Large intestine (tissue), 3 donors: ENCODE data around the gene DCLK3. TPM values are rescaled to one million over a fixed set of nuclear protein-coding genes. Genes with fewer than 3 reads are reported as not detected.

Experiments
- DNase-seq, 2 donors: peaks; one replicate each; pipeline versions ENCODE4 v3.0.0 to v3.0.0-alpha.2; 2013
- H3K27ac ChIP-seq: one replicate; pipeline ENCODE4 v1.5.1; 2013; ENCODE audit warnings: low read length
- H3K27me3 ChIP-seq: 2 replicates; pipeline ENCODE4 v1.6.1; 2013; ENCODE audit warnings: low read length; ENCODE audit not compliant: control insufficient read depth, insufficient read depth
- H3K36me3 ChIP-seq: 2 replicates; pipeline ENCODE4 v1.6.1; 2013; ENCODE audit warnings: low read length; ENCODE audit not compliant: control insufficient read depth, insufficient read depth
- H3K4me1 ChIP-seq: one replicate; pipeline ENCODE4 v1.6.1; 2013; ENCODE audit warnings: low read length; ENCODE audit not compliant: control insufficient read depth, insufficient read depth
- H3K4me3 ChIP-seq: one replicate; pipeline ENCODE4 v1.5.1; 2013; ENCODE audit warnings: low read length
- H3K9me3 ChIP-seq: one replicate; pipeline ENCODE4 v1.6.1; 2013; ENCODE audit warnings: mild to moderate bottlenecking, low read depth, low read length, moderate library complexity; ENCODE audit not compliant: control insufficient read depth
- WGBS: methylation state at CpG from one replicate; pipeline ENCODE4 v1.1.5; 2013; ENCODE audit warnings: low lambda C conversion rate; ENCODE audit not compliant: insufficient coverage; 5-methylcytosine and 5-hydroxymethylcytosine counted together
- polyA plus RNA-seq: library from polyadenylated mRNA; unstranded; fragments of 120-200 nt; gene quantifications from one replicate; pipeline ENCODE4 v1.2.1, GENCODE V29; 2013

The DCLK3 gene
- polyA plus RNA-seq, 1 donor, result 1.0 TPM

- Histone ChIP-seq H3K9me3 (peaks cover 9% of the 10 kb centered on the region), H3K27me3 (no peaks in the 10 kb centered on the region), H3K36me3 (no peaks in the 10 kb centered on the region), H3K27ac (no peak overlapping the region), H3K4me1 (no peaks in the 10 kb centered on the region), H3K4me3 (no peak overlapping the region)
- no CpG with 5 or more reads among the region's 2 CpGs for WGBS
- no peak for DNase-seq
Observed at GRCh38 chr3:36677331-36678007, 86.9 kb downstream of the DCLK3 start.

- Histone ChIP-seq H3K4me3 (no peak overlapping the region), H3K27me3 (no peaks in the 10 kb centered on the region), H3K9me3 (peaks cover 9% of the 10 kb centered on the region), H3K4me1 (no peaks in the 10 kb centered on the region), H3K27ac (no peak overlapping the region), H3K36me3 (no peaks in the 10 kb centered on the region)
- no peak for DNase-seq
- WGBS, result no CpG with 5 or more reads among the region's 11 CpGs
Observed at GRCh38 chr3:36674816-36675215, 89.5 kb downstream of the DCLK3 start.

GRCh38 chr3:36669764-36670163 is 94.6 kb downstream of the DCLK3 start:
- no peak for DNase-seq
- Histone ChIP-seq H3K9me3 (no peaks in the 10 kb centered on the region), H3K36me3 (no peaks in the 10 kb centered on the region), H3K27ac (no peak overlapping the region), H3K4me1 (no peaks in the 10 kb centered on the region), H3K4me3 (no peak overlapping the region), H3K27me3 (no peaks in the 10 kb centered on the region)
- WGBS, result 76% methylated on average over 3 of the region's 3 CpGs

GRCh38 chr3:36666166-36666565 is 98.2 kb downstream of the DCLK3 start:
- H3K9me3 ChIP-seq, result no peaks in the 10 kb centered on the region
- no peaks in the 10 kb centered on the region for H3K4me1 ChIP-seq
- no CpG with 5 or more reads among the region's 2 CpGs for whole genome bisulfite sequencing
- H3K27ac ChIP-seq, result no peak overlapping the region
- DNase-seq, result no peak
- H3K27me3 ChIP-seq, result no peaks in the 10 kb centered on the region
- no peak overlapping the region for H3K4me3 ChIP-seq
- no peaks in the 10 kb centered on the region for H3K36me3 ChIP-seq

GRCh38 chr3:36663666-36664291 is 100.6 kb downstream of the DCLK3 start:
- no peaks in the 10 kb centered on the region for H3K36me3 ChIP-seq
- H3K4me3 ChIP-seq, result no peak overlapping the region
- H3K9me3 ChIP-seq, result no peaks in the 10 kb centered on the region
- no peaks in the 10 kb centered on the region for H3K4me1 ChIP-seq
- 83% methylated on average over 1 of the region's 2 CpGs for WGBS
- H3K27ac ChIP-seq, result no peak overlapping the region
- DNase-seq, result no peak
- H3K27me3 ChIP-seq, result no peaks in the 10 kb centered on the region

GRCh38 chr3:36662626-36663025 is 101.7 kb downstream of the DCLK3 start:
- no peak overlapping the region for H3K4me3 ChIP-seq
- no peaks in the 10 kb centered on the region for H3K27me3 ChIP-seq
- H3K27ac ChIP-seq, result no peak overlapping the region
- DNase-seq, result no peak
- no peaks in the 10 kb centered on the region for H3K9me3 ChIP-seq
- H3K4me1 ChIP-seq, result no peaks in the 10 kb centered on the region
- H3K36me3 ChIP-seq, result no peaks in the 10 kb centered on the region
- 50% methylated on average over 2 of the region's 4 CpGs for WGBS

Other genes with a start within 250 kb of the DCLK3 start
- 10.7 TPM for gene TRANK1, start 180.5 kb upstream of the DCLK3 start, polyA plus RNA-seq
- gene EPM2AIP1, start 228.6 kb upstream of the DCLK3 start, polyA plus RNA-seq, result 22.8 TPM
- 27.4 TPM for gene MLH1, start 229.0 kb upstream of the DCLK3 start, polyA plus RNA-seq